Fibroblast of pulmonary artery (primary cell): ENCODE data around the gene HOXD9.

Experiments
- DNase-seq: peaks from one replicate; pipeline ENCODE4 v3.0.0-alpha.2; 2010; ENCODE audit warnings: low read depth
- H3K4me3 ChIP-seq: replicated peaks from 2 replicates; pipeline ENCODE4 v1.5.1; 2011; ENCODE audit warnings: low read depth, mild to moderate bottlenecking, control low read depth, low read length, moderate library complexity
- TF ChIP-seq, protein P1 (sequence below): IDR thresholded peaks from 2 replicates; pipeline ENCODE4 v1.5.1; 2011; ENCODE audit warnings: mild to moderate bottlenecking, control low read depth, low read length, inconsistent platforms; ENCODE audit errors: missing control alignments

The HOXD9 gene

DNA sequence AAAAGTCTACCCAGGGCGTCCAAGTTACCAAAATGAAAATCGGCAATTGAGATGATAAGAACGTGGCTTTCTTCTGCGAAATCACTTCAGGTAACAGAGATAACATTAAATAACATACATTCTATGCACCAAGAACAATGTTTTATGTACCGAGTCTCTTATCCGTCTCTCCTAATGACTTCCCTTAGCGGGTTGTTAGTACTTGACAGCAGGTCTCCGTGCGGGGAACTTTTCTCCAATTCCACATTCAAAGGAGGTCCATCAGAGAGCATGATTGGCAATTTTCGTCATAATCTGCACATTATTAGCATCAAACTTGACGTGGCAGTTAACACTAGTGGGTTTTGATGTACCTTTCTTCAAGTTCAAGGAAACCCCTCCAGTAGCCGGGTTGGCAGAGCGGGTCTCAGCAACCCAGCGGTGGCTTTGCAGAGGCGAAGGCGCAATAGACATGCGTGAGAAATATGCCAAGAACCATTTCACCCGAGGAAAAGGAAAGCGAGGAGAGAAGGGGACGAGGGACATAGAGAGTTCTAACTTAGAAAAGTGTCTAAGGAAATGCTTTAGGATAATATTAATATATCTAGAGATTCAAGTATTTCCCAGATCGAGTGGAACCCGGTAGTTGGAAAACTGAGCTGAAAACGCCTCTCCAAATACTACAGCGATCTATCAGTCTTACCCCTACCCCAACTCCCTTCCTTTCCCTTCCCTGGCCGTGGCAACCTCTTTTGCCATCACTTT, 43.8 kb upstream of the HOXD9 start:
- no peak for DNase-seq
- H3K4me3 ChIP-seq: no peak overlapping the region
- TF ChIP-seq, protein P1, sequence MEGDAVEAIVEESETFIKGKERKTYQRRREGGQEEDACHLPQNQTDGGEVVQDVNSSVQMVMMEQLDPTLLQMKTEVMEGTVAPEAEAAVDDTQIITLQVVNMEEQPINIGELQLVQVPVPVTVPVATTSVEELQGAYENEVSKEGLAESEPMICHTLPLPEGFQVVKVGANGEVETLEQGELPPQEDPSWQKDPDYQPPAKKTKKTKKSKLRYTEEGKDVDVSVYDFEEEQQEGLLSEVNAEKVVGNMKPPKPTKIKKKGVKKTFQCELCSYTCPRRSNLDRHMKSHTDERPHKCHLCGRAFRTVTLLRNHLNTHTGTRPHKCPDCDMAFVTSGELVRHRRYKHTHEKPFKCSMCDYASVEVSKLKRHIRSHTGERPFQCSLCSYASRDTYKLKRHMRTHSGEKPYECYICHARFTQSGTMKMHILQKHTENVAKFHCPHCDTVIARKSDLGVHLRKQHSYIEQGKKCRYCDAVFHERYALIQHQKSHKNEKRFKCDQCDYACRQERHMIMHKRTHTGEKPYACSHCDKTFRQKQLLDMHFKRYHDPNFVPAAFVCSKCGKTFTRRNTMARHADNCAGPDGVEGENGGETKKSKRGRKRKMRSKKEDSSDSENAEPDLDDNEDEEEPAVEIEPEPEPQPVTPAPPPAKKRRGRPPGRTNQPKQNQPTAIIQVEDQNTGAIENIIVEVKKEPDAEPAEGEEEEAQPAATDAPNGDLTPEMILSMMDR: no peak

DNA sequence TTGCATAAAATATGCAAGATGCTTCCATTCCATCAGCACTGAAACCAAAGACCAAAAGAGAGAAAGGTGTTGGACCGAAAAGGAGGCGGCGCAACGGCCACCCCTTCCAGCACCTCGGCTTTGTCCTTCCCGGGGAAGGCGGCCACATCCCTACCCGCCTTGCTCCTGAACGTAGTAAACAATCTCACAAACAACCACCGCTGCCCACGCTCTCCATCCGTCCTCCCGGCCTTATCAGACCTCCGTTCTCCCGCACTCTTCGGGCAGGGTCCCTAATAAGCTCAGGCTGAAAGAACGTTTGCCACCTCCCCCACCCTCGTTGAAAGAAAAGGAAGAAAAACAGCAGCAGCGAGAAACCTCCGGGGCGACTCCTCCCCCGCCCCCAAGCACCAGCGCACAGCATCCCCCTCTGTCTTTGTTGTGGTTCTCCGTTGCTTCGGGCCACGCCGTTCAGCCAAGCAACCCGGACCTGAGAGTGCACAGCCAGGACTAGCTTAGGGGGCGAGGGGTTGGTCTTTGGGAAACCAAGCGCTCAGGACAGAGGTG, 43.2 kb upstream of the HOXD9 start:
- no peak for DNase-seq
- TF ChIP-seq, protein P1: no peak
- no peak overlapping the region for H3K4me3 ChIP-seq

DNA sequence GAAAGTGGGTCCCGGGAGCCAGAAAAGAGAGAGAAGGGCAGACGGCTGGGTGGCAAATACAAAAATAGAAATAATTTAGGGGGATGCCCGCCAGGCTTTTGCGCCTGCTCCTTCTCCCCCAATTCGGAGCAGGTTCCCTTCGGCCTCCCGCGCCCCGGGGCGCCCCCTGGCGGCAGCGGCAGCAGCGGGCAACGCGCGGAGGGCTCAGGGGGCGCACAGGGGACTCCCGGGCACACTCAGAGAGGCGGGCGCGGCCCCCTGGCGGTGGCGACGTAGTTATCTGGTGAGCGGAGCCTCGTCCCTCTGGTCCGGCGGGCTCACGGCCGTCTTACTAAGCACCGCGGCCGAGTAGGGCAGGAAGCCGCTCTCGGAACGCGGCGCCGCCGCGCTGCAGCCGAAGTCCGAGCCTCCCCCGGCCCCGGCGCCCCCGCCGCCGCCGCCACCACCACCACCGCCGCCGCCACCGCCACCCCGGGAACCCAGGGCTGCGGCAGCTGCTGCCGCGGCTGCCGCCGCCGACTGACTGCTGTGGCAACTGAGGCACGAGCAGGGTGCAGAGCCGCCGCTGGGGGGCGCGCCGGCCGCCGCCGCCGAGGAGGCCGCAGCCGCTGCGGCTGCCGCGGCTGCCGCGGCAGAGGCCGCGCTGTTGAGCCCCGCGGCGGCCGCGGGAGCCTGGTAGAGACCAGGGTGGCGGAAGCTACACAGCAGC, 42.5 kb upstream of the HOXD9 start:
- peak; percentile 28 for DNase-seq
- TF ChIP-seq, protein P1: peak; percentile 27
- no peak overlapping the region for H3K4me3 ChIP-seq

DNA sequence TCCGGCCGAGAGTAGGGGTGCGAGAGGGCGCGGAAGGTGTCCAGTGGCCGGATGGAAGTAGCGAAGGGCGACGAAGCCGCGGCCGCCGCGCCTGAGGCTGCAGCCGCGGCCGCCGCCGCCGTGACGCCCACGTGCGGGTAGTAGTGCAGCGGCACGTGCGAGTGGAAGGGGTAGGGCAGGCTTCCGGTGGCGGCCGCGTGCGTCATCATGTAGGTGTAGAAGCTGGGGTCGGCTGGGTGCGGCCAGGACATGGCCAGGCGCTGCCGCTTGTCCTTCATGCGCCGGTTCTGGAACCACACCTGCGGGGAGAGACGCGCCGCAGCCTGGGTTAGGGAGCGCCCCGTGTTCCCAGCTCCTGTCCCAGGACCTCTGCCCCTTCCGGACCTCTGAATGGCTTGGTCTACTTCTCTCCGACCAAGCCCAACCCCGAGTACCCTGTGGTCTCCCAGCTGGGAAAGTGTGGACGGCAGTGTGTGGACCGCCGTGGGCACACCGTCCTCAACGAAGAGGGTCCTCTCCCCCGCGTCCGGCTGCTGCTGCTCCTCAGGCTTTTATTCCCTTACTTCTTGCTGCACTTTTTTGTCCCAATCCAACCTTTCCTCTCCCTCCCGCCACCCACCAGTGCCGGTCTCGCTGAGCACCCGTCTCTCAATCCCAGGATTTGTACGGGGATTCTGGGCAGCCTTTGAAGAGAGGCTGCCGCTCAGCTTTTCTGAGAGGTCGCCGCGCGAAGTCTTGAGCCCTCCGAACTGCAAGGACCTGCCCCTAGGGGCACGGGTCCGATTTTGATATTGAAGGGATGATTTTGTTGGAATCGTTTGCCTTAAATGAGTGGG, 41.8 kb upstream of the HOXD9 start:
- no peak for DNase-seq
- no peak overlapping the region for H3K4me3 ChIP-seq
- TF ChIP-seq, protein P1: no peak

DNA sequence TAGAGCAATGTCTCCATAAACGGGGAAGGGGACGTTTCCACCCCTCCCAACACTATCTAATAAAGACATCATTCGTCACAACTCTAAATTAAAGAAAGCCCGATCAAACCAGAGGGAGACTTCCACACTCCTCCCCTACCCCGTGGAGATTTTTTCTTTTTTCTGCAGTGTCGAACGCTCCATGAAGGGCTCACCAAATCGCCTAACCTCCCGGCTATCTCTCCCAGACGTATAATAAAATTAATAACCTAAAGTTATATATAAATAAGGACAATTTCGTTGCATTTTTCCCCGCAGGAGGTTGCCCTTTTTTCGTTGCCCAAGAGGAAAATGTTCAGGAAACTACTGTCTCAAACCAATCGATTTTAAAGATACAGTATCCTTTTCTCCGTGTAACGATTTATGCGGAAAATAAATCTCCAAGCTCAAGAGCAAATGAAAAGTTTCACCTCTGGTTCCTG, 41.1 kb upstream of the HOXD9 start:
- no peak overlapping the region for H3K4me3 ChIP-seq
- no peak for DNase-seq
- TF ChIP-seq, protein P1: no peak

DNA sequence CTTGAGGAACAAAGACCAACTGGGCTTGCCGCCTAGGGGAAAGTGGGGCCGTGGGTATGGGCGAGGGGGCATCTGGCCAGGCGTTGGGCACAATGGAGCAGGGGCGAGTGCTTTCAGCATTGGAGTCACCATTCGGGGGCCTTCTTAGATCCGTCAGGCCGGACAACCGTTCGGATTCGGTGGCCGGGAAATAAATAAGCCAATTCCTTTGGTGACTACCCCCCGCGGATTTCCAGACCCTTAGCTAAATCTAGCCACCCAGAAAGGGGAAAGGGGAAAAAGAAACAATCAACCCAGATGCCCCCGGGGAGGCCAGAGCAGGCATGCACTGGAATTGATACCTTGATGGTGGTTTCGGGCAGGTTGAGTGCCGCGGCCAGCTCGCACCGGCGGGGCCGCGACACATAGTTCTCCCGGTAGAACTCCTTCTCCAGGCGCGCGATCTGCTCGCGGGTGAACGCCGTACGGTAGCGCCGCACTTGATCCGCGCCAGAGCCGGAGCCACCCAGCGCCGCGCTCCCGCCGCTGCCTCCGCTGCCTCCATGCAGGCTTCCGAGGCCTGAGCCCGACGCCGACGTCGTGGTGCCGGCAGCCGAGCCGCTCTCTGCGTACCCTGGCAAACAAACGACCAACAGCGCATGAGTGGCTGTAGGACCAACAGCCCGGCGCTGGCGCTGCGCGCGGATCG, 40.5 kb upstream of the HOXD9 start:
- TF ChIP-seq, protein P1: no peak
- DNase-seq: no peak
- no peak overlapping the region for H3K4me3 ChIP-seq
